ENCODE results near the gene UBASH3B.
"Not testable (repeated sequence)": the region's sequence is repeated elsewhere in the genome, so short reads cannot be mapped to it uniquely, and the experiment has no call there.

UBASH3B gene

GRCh38 chr11:122816761-122817520, 161.4 kb downstream of the UBASH3B start:
- no peak for DNase-seq
- in situ Hi-C loops (cut with MboI; ENCODE audit: low pct_unique_long_range_greater_than_20kb, low sequenced_read_pairs), result no loop called here

GRCh38 chr11:122820158-122820557, 164.6 kb downstream of the UBASH3B start:
- DNase-seq, result no peak
- in situ Hi-C loops (cut with MboI; ENCODE audit: low pct_unique_long_range_greater_than_20kb, low sequenced_read_pairs), result no loop called here

- in situ Hi-C loops (cut with MboI; ENCODE audit: low pct_unique_long_range_greater_than_20kb, low sequenced_read_pairs), result no loop called here
- no peak for DNase-seq
Measured at GRCh38 chr11:122821169-122821568, 165.6 kb downstream of the UBASH3B start.

- in situ Hi-C loops (cut with MboI; ENCODE audit: low pct_unique_long_range_greater_than_20kb, low sequenced_read_pairs), result no loop called here
- DNase-seq, result no peak
Measured at GRCh38 chr11:122822241-122822640, 166.7 kb downstream of the UBASH3B start.

GRCh38 chr11:122823564-122823963, 168.0 kb downstream of the UBASH3B start:
- in situ Hi-C loops (cut with MboI; ENCODE audit: low pct_unique_long_range_greater_than_20kb, low sequenced_read_pairs), result no loop called here
- DNase-seq, result no peak

- DNase-seq; in situ Hi-C loops (cut with MboI; ENCODE audit: low pct_unique_long_range_greater_than_20kb, low sequenced_read_pairs): not testable (repeated sequence)
Measured at GRCh38 chr11:122829371-122829770, 173.8 kb downstream of the UBASH3B start.

GRCh38 chr11:122832297-122832696, 176.8 kb downstream of the UBASH3B start:
- in situ Hi-C loops (cut with MboI; ENCODE audit: low pct_unique_long_range_greater_than_20kb, low sequenced_read_pairs), result not testable (repeated sequence)

GRCh38 chr11:122832721-122833470, 177.4 kb downstream of the UBASH3B start:
- in situ Hi-C loops (cut with MboI; ENCODE audit: low pct_unique_long_range_greater_than_20kb, low sequenced_read_pairs), result no loop called here
- peak; percentile 67 for DNase-seq

More at GRCh38 chr11:122832297-122832696, 176.8 kb downstream of the UBASH3B start:
- not testable (repeated sequence) for DNase-seq

- in situ Hi-C loops (cut with MboI; ENCODE audit: low pct_unique_long_range_greater_than_20kb, low sequenced_read_pairs), result no loop called here
- peak; percentile 26 for DNase-seq
Measured at GRCh38 chr11:122833846-122834464, 178.4 kb downstream of the UBASH3B start.

GRCh38 chr11:122836916-122837315, 181.4 kb downstream of the UBASH3B start:
- in situ Hi-C loops (cut with MboI; ENCODE audit: low pct_unique_long_range_greater_than_20kb, low sequenced_read_pairs), result no loop called here
- no peak for DNase-seq

- no peak for DNase-seq
- in situ Hi-C loops (cut with MboI; ENCODE audit: low pct_unique_long_range_greater_than_20kb, low sequenced_read_pairs), result no loop called here
Measured at GRCh38 chr11:122837528-122838346, 182.2 kb downstream of the UBASH3B start.

- peak; percentile 40 for DNase-seq
- in situ Hi-C loops (cut with MboI; ENCODE audit: low pct_unique_long_range_greater_than_20kb, low sequenced_read_pairs), result no loop called here
Measured at GRCh38 chr11:122843281-122844141, 188.0 kb downstream of the UBASH3B start.

GRCh38 chr11:122847466-122847865, 191.9 kb downstream of the UBASH3B start:
- DNase-seq, result no peak
- in situ Hi-C loops (cut with MboI; ENCODE audit: low pct_unique_long_range_greater_than_20kb, low sequenced_read_pairs), result no loop called here

GRCh38 chr11:122848186-122848585, 192.7 kb downstream of the UBASH3B start:
- in situ Hi-C loops (cut with MboI; ENCODE audit: low pct_unique_long_range_greater_than_20kb, low sequenced_read_pairs), result no loop called here
- no peak for DNase-seq

- in situ Hi-C loops (cut with MboI; ENCODE audit: low pct_unique_long_range_greater_than_20kb, low sequenced_read_pairs), result no loop called here
- DNase-seq, result no peak
Measured at GRCh38 chr11:122850076-122850631, 194.6 kb downstream of the UBASH3B start.

- DNase-seq, result no peak
- in situ Hi-C loops (cut with MboI; ENCODE audit: low pct_unique_long_range_greater_than_20kb, low sequenced_read_pairs), result no loop called here
Measured at GRCh38 chr11:122851366-122851966, 195.9 kb downstream of the UBASH3B start.

GRCh38 chr11:122852074-122852795, 196.7 kb downstream of the UBASH3B start:
- in situ Hi-C loops (cut with MboI; ENCODE audit: low pct_unique_long_range_greater_than_20kb, low sequenced_read_pairs), result no loop called here
- no peak for DNase-seq

Measured in KBM-7 (cell line).